Neural cell (in vitro differentiated cells): Measurements from ENCODE around the gene COX14.
A peak's percentile ranks its signal among the peaks of the same experiment; 100 is the strongest.

Experiments
- EP300 ChIP-seq: fragments of 450-650 bp; conservative IDR thresholded peaks from 2 replicates; pipeline ENCODE4 v1.6.1; 2014; ENCODE audit warnings: antibody characterized with exemption, mild to moderate bottlenecking, moderate library complexity; ENCODE audit not compliant: poor library complexity, severe bottlenecking
- EZH2 ChIP-seq: fragments of 200-600, 300-800 bp; shearing (Covaris generic), sonication (generic); IDR thresholded peaks from 2 replicates; pipeline ENCODE4 v1.6.1; 2014; ENCODE audit warnings: antibody characterized with exemption, low read length, borderline replicate concordance, mild to moderate bottlenecking; ENCODE audit not compliant: insufficient read depth, poor library complexity, severe bottlenecking
- POLR2AphosphoS5 ChIP-seq: IDR thresholded peaks from 2 replicates; pipeline ENCODE4 v1.6.1; 2012
- RAD21 ChIP-seq: fragments of 450-650 bp; conservative IDR thresholded peaks from 2 replicates; pipeline ENCODE4 v1.6.1; 2014; ENCODE audit warnings: antibody characterized with exemption, mild to moderate bottlenecking, moderate library complexity
- SMC3 ChIP-seq: fragments of 450-650 bp; conservative IDR thresholded peaks from 2 replicates; pipeline ENCODE4 v1.6.1; 2014; ENCODE audit warnings: antibody characterized with exemption, mild to moderate bottlenecking, moderate library complexity; ENCODE audit not compliant: poor library complexity
- TAF1 ChIP-seq: IDR thresholded peaks from 2 replicates; pipeline ENCODE4 v1.6.1; 2012; ENCODE audit warnings: low read depth
- TF ChIP-seq, protein P1 (sequence below): fragments of 450-650 bp; IDR thresholded peaks from 2 replicates; pipeline ENCODE4 v1.5.1; 2014; ENCODE audit warnings: antibody characterized with exemption, mild to moderate bottlenecking, moderate library complexity; ENCODE audit not compliant: poor library complexity, severe bottlenecking
- TF ChIP-seq, protein P2 (sequence below): IDR thresholded peaks from 2 replicates; pipeline ENCODE4 v1.6.1; 2012; ENCODE audit warnings: borderline replicate concordance

DNA sequence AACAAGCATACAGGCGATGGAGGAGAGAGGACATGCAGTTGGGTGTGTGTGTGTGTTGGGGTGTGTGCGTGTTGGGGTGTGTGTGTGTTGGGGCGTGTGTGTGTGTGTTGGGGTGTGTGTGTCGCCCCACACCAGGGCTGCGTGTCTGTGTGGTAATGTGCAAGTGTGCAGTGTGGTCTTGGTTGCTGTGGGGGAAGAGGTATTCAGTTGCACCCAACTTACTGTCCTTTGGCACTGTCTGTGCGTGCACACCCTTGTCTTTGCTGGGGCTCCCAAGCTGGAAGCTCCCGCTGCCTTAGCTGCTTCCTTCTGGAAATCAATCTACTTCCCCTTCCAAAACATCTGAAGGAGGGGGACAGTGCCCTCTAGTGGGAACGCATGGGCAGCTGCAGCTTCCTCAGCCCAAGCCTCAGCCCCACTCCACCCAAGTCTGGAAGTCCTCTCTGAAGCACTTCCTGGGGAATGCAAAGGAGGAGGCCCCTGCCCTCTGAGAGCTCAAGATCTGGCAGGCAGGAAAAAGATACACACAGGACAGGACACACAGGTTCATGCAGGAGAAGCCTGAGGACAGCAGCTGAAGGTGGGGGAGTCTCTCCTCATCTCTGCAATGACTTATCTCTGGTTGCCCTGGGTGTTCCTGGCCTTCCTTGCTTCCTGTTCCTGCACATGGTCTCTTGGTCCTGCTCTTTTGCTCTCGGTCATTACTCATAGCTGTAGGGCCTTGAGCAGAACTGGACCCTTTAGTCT is 41.5 kb upstream of the COX14 start:
- TF ChIP-seq SMC3 (peak; percentile 94), RAD21 (peak; percentile 88), EP300 (no peak), EZH2 (no peak), POLR2AphosphoS5 (no peak), TAF1 (no peak)
- TF ChIP-seq, protein P1, sequence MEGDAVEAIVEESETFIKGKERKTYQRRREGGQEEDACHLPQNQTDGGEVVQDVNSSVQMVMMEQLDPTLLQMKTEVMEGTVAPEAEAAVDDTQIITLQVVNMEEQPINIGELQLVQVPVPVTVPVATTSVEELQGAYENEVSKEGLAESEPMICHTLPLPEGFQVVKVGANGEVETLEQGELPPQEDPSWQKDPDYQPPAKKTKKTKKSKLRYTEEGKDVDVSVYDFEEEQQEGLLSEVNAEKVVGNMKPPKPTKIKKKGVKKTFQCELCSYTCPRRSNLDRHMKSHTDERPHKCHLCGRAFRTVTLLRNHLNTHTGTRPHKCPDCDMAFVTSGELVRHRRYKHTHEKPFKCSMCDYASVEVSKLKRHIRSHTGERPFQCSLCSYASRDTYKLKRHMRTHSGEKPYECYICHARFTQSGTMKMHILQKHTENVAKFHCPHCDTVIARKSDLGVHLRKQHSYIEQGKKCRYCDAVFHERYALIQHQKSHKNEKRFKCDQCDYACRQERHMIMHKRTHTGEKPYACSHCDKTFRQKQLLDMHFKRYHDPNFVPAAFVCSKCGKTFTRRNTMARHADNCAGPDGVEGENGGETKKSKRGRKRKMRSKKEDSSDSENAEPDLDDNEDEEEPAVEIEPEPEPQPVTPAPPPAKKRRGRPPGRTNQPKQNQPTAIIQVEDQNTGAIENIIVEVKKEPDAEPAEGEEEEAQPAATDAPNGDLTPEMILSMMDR: peak; percentile 94
- TF ChIP-seq, protein P2, sequence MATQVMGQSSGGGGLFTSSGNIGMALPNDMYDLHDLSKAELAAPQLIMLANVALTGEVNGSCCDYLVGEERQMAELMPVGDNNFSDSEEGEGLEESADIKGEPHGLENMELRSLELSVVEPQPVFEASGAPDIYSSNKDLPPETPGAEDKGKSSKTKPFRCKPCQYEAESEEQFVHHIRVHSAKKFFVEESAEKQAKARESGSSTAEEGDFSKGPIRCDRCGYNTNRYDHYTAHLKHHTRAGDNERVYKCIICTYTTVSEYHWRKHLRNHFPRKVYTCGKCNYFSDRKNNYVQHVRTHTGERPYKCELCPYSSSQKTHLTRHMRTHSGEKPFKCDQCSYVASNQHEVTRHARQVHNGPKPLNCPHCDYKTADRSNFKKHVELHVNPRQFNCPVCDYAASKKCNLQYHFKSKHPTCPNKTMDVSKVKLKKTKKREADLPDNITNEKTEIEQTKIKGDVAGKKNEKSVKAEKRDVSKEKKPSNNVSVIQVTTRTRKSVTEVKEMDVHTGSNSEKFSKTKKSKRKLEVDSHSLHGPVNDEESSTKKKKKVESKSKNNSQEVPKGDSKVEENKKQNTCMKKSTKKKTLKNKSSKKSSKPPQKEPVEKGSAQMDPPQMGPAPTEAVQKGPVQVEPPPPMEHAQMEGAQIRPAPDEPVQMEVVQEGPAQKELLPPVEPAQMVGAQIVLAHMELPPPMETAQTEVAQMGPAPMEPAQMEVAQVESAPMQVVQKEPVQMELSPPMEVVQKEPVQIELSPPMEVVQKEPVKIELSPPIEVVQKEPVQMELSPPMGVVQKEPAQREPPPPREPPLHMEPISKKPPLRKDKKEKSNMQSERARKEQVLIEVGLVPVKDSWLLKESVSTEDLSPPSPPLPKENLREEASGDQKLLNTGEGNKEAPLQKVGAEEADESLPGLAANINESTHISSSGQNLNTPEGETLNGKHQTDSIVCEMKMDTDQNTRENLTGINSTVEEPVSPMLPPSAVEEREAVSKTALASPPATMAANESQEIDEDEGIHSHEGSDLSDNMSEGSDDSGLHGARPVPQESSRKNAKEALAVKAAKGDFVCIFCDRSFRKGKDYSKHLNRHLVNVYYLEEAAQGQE: no peak
